H1 (cell line): Measurements from ENCODE around the gene CCP110. TPM values are rescaled to one million over a fixed set of nuclear protein-coding genes. Genes with fewer than 3 reads are reported as not detected.

ENCODE experiments used
- CTCF ChIA-PET: fragments of 300-600 bp; sonication (Branson Sonifier 250); formaldehyde crosslinking; loops from one replicate; lab custom pipeline; 2021; ENCODE audit not compliant: partially characterized antibody; lab: Charles Lee
- POLR2A ChIA-PET: fragments of 300-600 bp; sonication (Branson Sonifier 250); formaldehyde crosslinking; loops from one replicate; lab custom pipeline; 2021; ENCODE audit warnings: inconsistent platforms; ENCODE audit not compliant: partially characterized antibody; lab: Charles Lee
- DNase-seq, 2 experiments: peaks; one replicate each; pipeline versions ENCODE4 v3.0.0 to v3.0.0-alpha.2; 2010 to 2022; ENCODE audit warnings: low spot score in 2 of 2, low read depth in 1 of 2, mixed read lengths in 1 of 2
- FAIRE-seq: peaks from 2 replicates; lab custom pipeline; 2011; peaks lifted over from hg19 to GRCh38; lab: Jason Lieb, UNC
- H2AFZ ChIP-seq: 2 replicates; pipeline ENCODE4 v1.8.1; 2012; ENCODE audit warnings: low read length, inconsistent platforms
- H2AK5ac ChIP-seq: 2 replicates; pipeline ENCODE4 v1.6.1; 2013; ENCODE audit warnings: low read depth, low read length
- H2BK120ac ChIP-seq: replicated peaks from 2 replicates; pipeline ENCODE3; 2013; ENCODE audit warnings: low read depth, low read length, inconsistent platforms
- H2BK12ac ChIP-seq: 2 replicates; pipeline ENCODE4 v1.6.1; 2013; ENCODE audit warnings: low read depth, low read length
- H2BK15ac ChIP-seq: 2 replicates; pipeline ENCODE4 v1.6.1; 2013; ENCODE audit warnings: low read length
- H2BK20ac ChIP-seq: 2 replicates; pipeline ENCODE4 v1.6.1; 2013; ENCODE audit warnings: low read length
- H2BK5ac ChIP-seq: 2 replicates; pipeline ENCODE4 v1.6.1; 2013; ENCODE audit warnings: low read depth, low read length
- H3K14ac ChIP-seq: 2 replicates; pipeline ENCODE4 v1.6.1; 2013; ENCODE audit warnings: inconsistent platforms; ENCODE audit not compliant: insufficient read length
- H3K18ac ChIP-seq: 2 replicates; pipeline ENCODE4 v1.6.1; 2013; ENCODE audit warnings: low read length; ENCODE audit errors: extremely low read depth
- H3K23ac ChIP-seq: 2 replicates; pipeline ENCODE4 v1.6.1; 2013; ENCODE audit warnings: inconsistent platforms; ENCODE audit not compliant: insufficient read length
- H3K23me2 ChIP-seq: 2 replicates; pipeline ENCODE4 v1.6.1; 2013; ENCODE audit warnings: low read depth, low read length
- H3K27ac ChIP-seq: 2 replicates; pipeline ENCODE4 v1.6.1; 2011; ENCODE audit warnings: low read depth, low read length, inconsistent platforms
- H3K27me3 ChIP-seq, 4 experiments: replicated peaks in 1 of 4; 1 replicate in 1 of 4; 2 replicates in 3 of 4; pipeline versions ENCODE4 v1.6.1 to v1.8.1; 2011 to 2013; ENCODE audit warnings: low read length in 3 of 4, mild to moderate bottlenecking in 3 of 4, inconsistent platforms in 2 of 4, mixed read lengths in 2 of 4, moderate library complexity in 1 of 4; ENCODE audit not compliant: control insufficient read depth in 3 of 4, insufficient read depth in 3 of 4; ENCODE audit errors: extremely low read depth in 1 of 4
- H3K36me3 ChIP-seq, 4 experiments: 2 replicates each; pipeline versions ENCODE4 v1.6.1 to v1.8.1; 2011 to 2013; ENCODE audit warnings: mild to moderate bottlenecking in 4 of 4, low read length in 3 of 4, moderate library complexity in 2 of 4, control low read depth in 1 of 4, inconsistent platforms in 1 of 4; ENCODE audit not compliant: insufficient read depth in 4 of 4, control insufficient read depth in 2 of 4
- H3K4ac ChIP-seq: replicated peaks from 2 replicates; pipeline ENCODE3; 2013; ENCODE audit warnings: low read length, low read depth, mixed read lengths, inconsistent platforms; ENCODE audit not compliant: insufficient read length
- H3K4me1 ChIP-seq, 4 experiments: replicated peaks in 1 of 4; 1 replicate in 1 of 4; 2 replicates in 3 of 4; pipeline versions ENCODE4 v1.6.1 to v1.8.1; 2011 to 2013; ENCODE audit warnings: low read length in 3 of 4, inconsistent platforms in 2 of 4, mixed read lengths in 1 of 4; ENCODE audit not compliant: insufficient read depth in 4 of 4, control insufficient read depth in 3 of 4
- H3K4me2 ChIP-seq, 2 experiments: 2 replicates each; pipeline versions ENCODE4 v1.6.1 to v1.8.1; 2011 to 2013; ENCODE audit warnings: low read depth in 2 of 2, low read length in 2 of 2, control low read depth in 1 of 2, inconsistent platforms in 1 of 2, mild to moderate bottlenecking in 1 of 2; ENCODE audit not compliant: insufficient read depth in 1 of 2
- H3K4me3 ChIP-seq, 4 experiments: fragments of 200-600, 300-600 bp in 1 of 4; sonication (generic), shearing (Covaris generic), sonication (Bioruptor Twin) in 1 of 4; 2 replicates each; pipeline versions ENCODE4 v1.5.1 to v1.8.1; 2011 to 2016; ENCODE audit warnings: low read length in 4 of 4, low read depth in 3 of 4, control low read depth in 2 of 4, inconsistent platforms in 2 of 4, mild to moderate bottlenecking in 2 of 4, mixed read lengths in 1 of 4, moderate library complexity in 1 of 4; ENCODE audit not compliant: insufficient read depth in 2 of 4; ENCODE audit errors: extremely low read depth in 1 of 4
- H3K56ac ChIP-seq: replicated peaks from 2 replicates; pipeline ENCODE3; 2013; ENCODE audit warnings: low read depth, mild to moderate bottlenecking, mixed read lengths, low read length, inconsistent platforms; ENCODE audit not compliant: insufficient read length
- H3K79me1 ChIP-seq: 2 replicates; pipeline ENCODE4 v1.6.1; 2013; ENCODE audit warnings: low read depth, low read length, control low read depth
- H3K79me2 ChIP-seq, 2 experiments: 2 replicates each; pipeline versions ENCODE4 v1.6.1 to v1.8.1; 2012 to 2013; ENCODE audit warnings: low read length in 2 of 2, mild to moderate bottlenecking in 2 of 2, inconsistent platforms in 1 of 2; ENCODE audit not compliant: insufficient read depth in 2 of 2, control insufficient read depth in 1 of 2
- H3K9ac ChIP-seq, 4 experiments: replicated peaks in 1 of 4; 1 replicate in 1 of 4; 2 replicates in 3 of 4; pipeline versions ENCODE4 v1.6.1 to v1.8.1; 2011 to 2013; ENCODE audit warnings: low read depth in 3 of 4, low read length in 3 of 4, control low read depth in 2 of 4, mild to moderate bottlenecking in 2 of 4, moderate library complexity in 2 of 4, inconsistent platforms in 1 of 4; ENCODE audit errors: extremely low read depth in 1 of 4
- H3K9me3 ChIP-seq, 2 experiments: 2 replicates each; pipeline versions ENCODE4 v1.6.1 to v1.8.1; 2012 to 2013; ENCODE audit warnings: mild to moderate bottlenecking in 2 of 2, moderate library complexity in 2 of 2, control low read depth in 1 of 2, inconsistent platforms in 1 of 2, low read depth in 1 of 2, low read length in 1 of 2, mixed read lengths in 1 of 2; ENCODE audit not compliant: insufficient read depth in 2 of 2
- H4K20me1 ChIP-seq, 2 experiments: replicated peaks in 1 of 2; 2 replicates each; pipeline versions ENCODE3 to v1.8.1; 2011 to 2013; ENCODE audit warnings: inconsistent platforms in 2 of 2, low read length in 2 of 2, mild to moderate bottlenecking in 1 of 2; ENCODE audit not compliant: insufficient read depth in 2 of 2, control insufficient read depth in 1 of 2
- H4K5ac ChIP-seq: 2 replicates; pipeline ENCODE4 v1.6.1; 2013; ENCODE audit warnings: low read length, low read depth, mixed read lengths, inconsistent platforms; ENCODE audit not compliant: insufficient read length
- H4K8ac ChIP-seq: 2 replicates; pipeline ENCODE4 v1.8.0; 2013; ENCODE audit warnings: mild to moderate bottlenecking, moderate library complexity, low read length, inconsistent platforms; ENCODE audit not compliant: insufficient read depth; ENCODE audit errors: extremely low read depth
- H4K91ac ChIP-seq: replicated peaks from 2 replicates; pipeline ENCODE3; 2013; ENCODE audit warnings: low read length, mixed read lengths, inconsistent platforms; ENCODE audit not compliant: insufficient read length
- ATF2 ChIP-seq: IDR thresholded peaks from 2 replicates; pipeline ENCODE4 v1.6.1; 2012; ENCODE audit warnings: low read length, inconsistent platforms
- CBX8 ChIP-seq: fragments of 300-800, 300-1000 bp; sonication (generic); IDR thresholded peaks from 2 replicates; pipeline ENCODE4 v1.7.1; 2016; ENCODE audit warnings: low read depth, low read length, borderline replicate concordance
- SAP30 ChIP-seq: fragments of 300-600 bp; sonication (generic); IDR thresholded peaks from 2 replicates; pipeline ENCODE4 v1.7.1; 2012; ENCODE audit warnings: low read length, moderate library complexity, mild to moderate bottlenecking, inconsistent platforms; ENCODE audit not compliant: insufficient read depth, insufficient replicate concordance
- SIN3A ChIP-seq, 2 experiments: IDR thresholded peaks in 1 of 2; conservative IDR thresholded peaks in 1 of 2; 2 replicates each; pipeline ENCODE4 v1.6.1; 2011 to 2012; ENCODE audit warnings: low read length in 2 of 2, improper control_type of control experiment in 1 of 2, low read depth in 1 of 2, mild to moderate bottlenecking in 1 of 2
- TAF1 ChIP-seq: IDR thresholded peaks from 2 replicates; pipeline ENCODE4 v1.6.1; 2011; ENCODE audit warnings: mild to moderate bottlenecking, low read depth, low read length
- whole genome bisulfite sequencing, 2 experiments: shearing (Covaris generic) in 1 of 2; methylation state at CpG; one replicate each; pipeline versions ENCODE4 v1.1.6 to v1.1.7; 2013 to 2015; ENCODE audit warnings: low lambda C conversion rate in 2 of 2, mixed read lengths in 2 of 2, inconsistent platforms in 1 of 2, low coverage in 1 of 2, missing lambda C conversion rate in 1 of 2; ENCODE audit not compliant: insufficient replicate concordance in 2 of 2, insufficient coverage in 1 of 2, insufficient read length in 1 of 2; ENCODE audit errors: extremely low coverage in 1 of 2, missing lambda C conversion rate in 1 of 2; 5-methylcytosine and 5-hydroxymethylcytosine counted together
- long read RNA-seq, 2 experiments: library from RNA in 1 of 2; library from capped mRNA in 1 of 2; stranded (forward); transcript quantifications; one replicate each; pipeline ENCODE4 v2.0.0, GENCODE V29; 2021; ENCODE audit warnings: inconsistent platforms in 1 of 2
- polyA minus RNA-seq, 3 experiments: library from RNA; depleted of rRNA, polyadenylated mRNA; stranded (reverse); fragments of >200 nt; gene quantifications; 1 replicate in 2 of 3; 2 replicates in 1 of 3; pipeline ENCODE4 v1.2.3, GENCODE V29; 2011
- polyA plus RNA-seq, 7 experiments: library from polyadenylated mRNA; depleted of rRNA in 3 of 7; stranded (reverse) in 5 of 7; unstranded in 2 of 7; fragments of >200 nt in 5 of 7; fragments of 200-250 nt in 2 of 7; gene quantifications; 1 replicate in 5 of 7; 2 replicates in 1 of 7; 4 replicates in 1 of 7; pipeline versions ENCODE4 v1.2.1 to v1.2.3, GENCODE V29; 2011 to 2013; ENCODE audit warnings: missing spikeins in 2 of 7, mixed read lengths in 2 of 7
- total RNA-seq: library from RNA; stranded (reverse); fragmentation: NEBNext Ultra II Directional; extraction: Animal tissue kit (Norgen Biotek cat#: 25700); gene quantifications from 2 replicates; pipeline ENCODE4 v1.2.1, GENCODE V29; 2021

The CCP110 gene
- total RNA-seq, result 16.1 and 19.8 TPM in 2 replicates
- 2.6 and 3.2 TPM in 2 replicates for polyA plus RNA-seq (2011; rRNA removed)
- 5.2 TPM for polyA plus RNA-seq (2011; cell fraction: cytosol; rRNA removed)
- polyA plus RNA-seq (2011; cell fraction: nucleus; rRNA removed), result 2.5 TPM
- polyA plus RNA-seq (2012, experiment 1 of 2), result 5.0 to 12.4 TPM (median 6.9 TPM) in 4 replicates
- polyA plus RNA-seq (2012, experiment 2 of 2), result 0.79 TPM
- polyA plus RNA-seq (2013, experiment 1 of 2), result 9.1 TPM
- 8.2 TPM for polyA plus RNA-seq (2013, experiment 2 of 2)
- 6.7 and 7.6 TPM in 2 replicates for polyA minus RNA-seq (2011; rRNA and poly(A)+ RNA removed)
- polyA minus RNA-seq (2011; cell fraction: cytosol; rRNA and poly(A)+ RNA removed), result 7.5 TPM
- 14.7 TPM for polyA minus RNA-seq (2011; cell fraction: nucleus; rRNA and poly(A)+ RNA removed)
- long read RNA-seq, experiment 1, partial matches to known transcripts, result 3 of 11 reads
- long read RNA-seq, experiment 1, other reads (novel, unspliced or antisense), result 8 of 11 reads
- long read RNA-seq, experiment 2, partial matches to known transcripts, result 4 of 5 reads
- long read RNA-seq, experiment 2, other reads (novel, unspliced or antisense), result 1 of 5 reads

- peaks cover 5% of the 10 kb centered on the region; the same call in 1 of the 2 replicates for H3K79me1 ChIP-seq
- H3K56ac ChIP-seq, result no peak within 1 kb of the TSS
- H3K79me2 ChIP-seq, result peaks cover 3 to 52% of the 10 kb centered on the region in 2 experiments; a peak in 3 of 4 replicates
- H4K20me1 ChIP-seq, result peaks cover 1 to 2% of the 10 kb centered on the region in 2 experiments
- peak within 1 kb of the TSS; percentile 86 for H2AFZ ChIP-seq
- H2BK5ac ChIP-seq, result peak within 1 kb of the TSS; percentile 45; the same call in 1 of the 2 replicates
- no peak within 1 kb of the TSS for H3K4ac ChIP-seq
- H2BK20ac ChIP-seq, result peak within 1 kb of the TSS; percentile 25; the same call in 1 of the 2 replicates
- H3K4me3 ChIP-seq, result peak within 1 kb of the TSS; percentile 85 to 92 (median 88)
- no peak within 1 kb of the TSS for H2BK12ac ChIP-seq
- peak within 1 kb of the TSS; percentile 5 for H4K8ac ChIP-seq
- ChIA-PET CTCF (interaction anchor here (0.9 to 1.9 kb wide), 4 partner anchors 21 to 47 kb away, joined by 3 to 5 read pairs (median 4); partner anchors contain the start of gene VPS35L), POLR2A (interaction anchor here (1.0 to 3.5 kb wide), 8 partner anchors 8 to 35 kb away, joined by 3 to 31 read pairs (median 4); partner anchors contain the start of gene VPS35L)
- peak within 1 kb of the TSS; percentile 89 to 99 for H3K4me2 ChIP-seq
- H3K9ac ChIP-seq, result peak within 1 kb of the TSS; percentile 41 to 86 (median 56)
- no peaks in the 10 kb centered on the region for H3K27me3 ChIP-seq
- 2% methylated on average over 43 of the region's 51 CpGs; no CpG with 5 or more reads in 1 of the 2 experiments for WGBS, 2 experiments
- H3K23ac ChIP-seq, result no peak within 1 kb of the TSS
- H3K36me3 ChIP-seq, result peaks cover 0 to 11% (median 8%) of the 10 kb centered on the region in 4 experiments; a peak in 4 of 8 replicates
- peak within 1 kb of the TSS; percentile 9; the same call in 1 of the 2 replicates for H3K27ac ChIP-seq
- H3K9me3 ChIP-seq, result no peaks in the 10 kb centered on the region
- H2BK120ac ChIP-seq, result no peak within 1 kb of the TSS
- FAIRE-seq (no peak), DNase-seq (peak; percentile 69 to 92)
- H3K18ac ChIP-seq, result no peak within 1 kb of the TSS
- H3K14ac ChIP-seq, result no peak within 1 kb of the TSS
- H2AK5ac ChIP-seq, result no peak within 1 kb of the TSS
- no peak within 1 kb of the TSS for H2BK15ac ChIP-seq
- H4K91ac ChIP-seq, result no peak within 1 kb of the TSS
- peak within 1 kb of the TSS; percentile 72 for H4K5ac ChIP-seq
- H3K4me1 ChIP-seq, result peaks cover 5 to 17% (median 11%) of the 10 kb centered on the region in 4 experiments; a peak in 6 of 7 replicates
- peaks cover 8% of the 10 kb centered on the region for H3K23me2 ChIP-seq
- no peak for TF ChIP-seq CBX8
- TF ChIP-seq SAP30, result peak; percentile 96
- peak; percentile 93 for TF ChIP-seq ATF2
- peak; percentile 93 to 97 for TF ChIP-seq SIN3A (conservative IDR thresholded peaks at IDR 0.05 in 1 of 2, IDR thresholded peaks at IDR 0.05 in 1 of 2; ENCODE audit: low read depth in 1 of 2, low read length in 2 of 2)
- TF ChIP-seq TAF1, result peak; percentile 61; the same call in 1 of the 2 replicates
Observed at GRCh38 chr16:19523559-19524355, at the start of gene CCP110. CCP110 (plus strand) TSS chr16:19523942; CDS start chr16:19527882, 3,940 bp downstream.
